Mammary epithelial cell (primary cell): Measurements from ENCODE around the gene YDJC.

Source experiments
- EZH2 ChIP-seq: IDR thresholded peaks from 2 replicates; pipeline ENCODE4 v1.6.1; 2012; ENCODE audit warnings: low read length, inconsistent platforms, borderline replicate concordance
- TF ChIP-seq, protein P1 (sequence below), 2 donors: IDR thresholded peaks in 1 of 2; conservative IDR thresholded peaks in 1 of 2; 2 replicates each; pipeline ENCODE4 v1.5.1; 2011 to 2012; ENCODE audit warnings: inconsistent platforms in 2 of 2, low read length in 2 of 2, mild to moderate bottlenecking in 2 of 2, control low read depth in 1 of 2, low read depth in 1 of 2; ENCODE audit not compliant: insufficient read depth in 1 of 2; ENCODE audit errors: extremely low read depth in 1 of 2

GRCh38 chr22:21657020-21657359 lies 27.2 kb upstream of the YDJC start:
- TF ChIP-seq, protein P1, sequence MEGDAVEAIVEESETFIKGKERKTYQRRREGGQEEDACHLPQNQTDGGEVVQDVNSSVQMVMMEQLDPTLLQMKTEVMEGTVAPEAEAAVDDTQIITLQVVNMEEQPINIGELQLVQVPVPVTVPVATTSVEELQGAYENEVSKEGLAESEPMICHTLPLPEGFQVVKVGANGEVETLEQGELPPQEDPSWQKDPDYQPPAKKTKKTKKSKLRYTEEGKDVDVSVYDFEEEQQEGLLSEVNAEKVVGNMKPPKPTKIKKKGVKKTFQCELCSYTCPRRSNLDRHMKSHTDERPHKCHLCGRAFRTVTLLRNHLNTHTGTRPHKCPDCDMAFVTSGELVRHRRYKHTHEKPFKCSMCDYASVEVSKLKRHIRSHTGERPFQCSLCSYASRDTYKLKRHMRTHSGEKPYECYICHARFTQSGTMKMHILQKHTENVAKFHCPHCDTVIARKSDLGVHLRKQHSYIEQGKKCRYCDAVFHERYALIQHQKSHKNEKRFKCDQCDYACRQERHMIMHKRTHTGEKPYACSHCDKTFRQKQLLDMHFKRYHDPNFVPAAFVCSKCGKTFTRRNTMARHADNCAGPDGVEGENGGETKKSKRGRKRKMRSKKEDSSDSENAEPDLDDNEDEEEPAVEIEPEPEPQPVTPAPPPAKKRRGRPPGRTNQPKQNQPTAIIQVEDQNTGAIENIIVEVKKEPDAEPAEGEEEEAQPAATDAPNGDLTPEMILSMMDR (conservative IDR thresholded peaks at IDR 0.05 in 1 of 2, IDR thresholded peaks at IDR 0.05 in 1 of 2; ENCODE audit: extremely low read depth in 1 of 2, insufficient read depth in 1 of 2, low read depth in 1 of 2, low read length in 2 of 2) = no peak
- no peak for TF ChIP-seq EZH2
